Naive thymus-derived CD4-positive, alpha-beta T cell (primary cell): Measurements from ENCODE around the gene COPG1. TPM values are rescaled to one million over a fixed set of nuclear protein-coding genes. Genes with fewer than 3 reads are reported as not detected.
A peak's percentile ranks its signal among the peaks of the same experiment; 100 is the strongest.

Experiments
- ATAC-seq: fragments of 150-1000 bp; cut with Tn5 transposase; 2 replicates; pipeline ENCODE4 v1.10.0; 2021; ENCODE audit warnings: mild to moderate bottlenecking, moderate library complexity
- CTCF ChIA-PET: fragments of 350-600 bp; sonication (Branson Sonifier 250); formaldehyde crosslinking; loops from one replicate; lab custom pipeline; 2021; ENCODE audit warnings: antibody characterized with exemption; lab: Charles Lee
- POLR2A ChIA-PET: fragments of 350-600 bp; sonication (Branson Sonifier 250); formaldehyde crosslinking; loops from one replicate; lab custom pipeline; 2021; ENCODE audit warnings: antibody characterized with exemption, inconsistent platforms; lab: Charles Lee
- DNase-seq, 9 donors: peaks; one replicate each; pipeline versions ENCODE4 v3.0.0 to v3.0.0-alpha.2; 2020 to 2022; ENCODE audit warnings: mixed read lengths in 1 of 9
- H3K27ac ChIP-seq: one replicate; pipeline ENCODE4 v1.7.0; 2013; ENCODE audit warnings: mild to moderate bottlenecking, low read depth, low read length, moderate library complexity
- H3K27me3 ChIP-seq, 2 donors: one replicate each; pipeline ENCODE4 v1.7.0; 2013; ENCODE audit warnings: low read length in 2 of 2, mild to moderate bottlenecking in 2 of 2, moderate library complexity in 2 of 2; ENCODE audit not compliant: control insufficient read depth in 2 of 2, insufficient read depth in 2 of 2
- H3K36me3 ChIP-seq, 3 experiments: 1 replicate in 2 of 3; 2 replicates in 1 of 3; pipeline ENCODE4 v1.7.0; 2013; ENCODE audit warnings: low read length in 3 of 3, mild to moderate bottlenecking in 3 of 3, moderate library complexity in 1 of 3; ENCODE audit not compliant: insufficient read depth in 3 of 3, control insufficient read depth in 2 of 3
- H3K4me1 ChIP-seq, 2 donors: one replicate each; pipeline ENCODE4 v1.7.0; 2013; ENCODE audit warnings: low read length in 2 of 2, mild to moderate bottlenecking in 2 of 2, moderate library complexity in 1 of 2; ENCODE audit not compliant: control insufficient read depth in 2 of 2, insufficient read depth in 2 of 2
- H3K4me3 ChIP-seq: 2 replicates; pipeline ENCODE4 v1.7.0; 2013; ENCODE audit warnings: mild to moderate bottlenecking, low read length
- H3K9me3 ChIP-seq, 3 experiments: 1 replicate in 2 of 3; 2 replicates in 1 of 3; pipeline ENCODE4 v1.7.0; 2013; ENCODE audit warnings: low read length in 3 of 3; ENCODE audit not compliant: control insufficient read depth in 2 of 3
- H3K27ac Mint-ChIP-seq, 9 donors: one replicate each; pipeline ENCODE4 v1.8.0; 2020 to 2022; ENCODE audit warnings: mixed read lengths in 9 of 9, mild to moderate bottlenecking in 8 of 9, moderate library complexity in 5 of 9, inconsistent platforms in 2 of 9
- H3K27me3 Mint-ChIP-seq, 5 donors: one replicate each; pipeline ENCODE4 v1.8.0; 2021 to 2022; ENCODE audit warnings: mixed read lengths in 5 of 5, mild to moderate bottlenecking in 1 of 5
- H3K36me3 Mint-ChIP-seq, 5 donors: one replicate each; pipeline ENCODE4 v1.8.0; 2020 to 2022; ENCODE audit warnings: mixed read lengths in 5 of 5, mild to moderate bottlenecking in 3 of 5, inconsistent platforms in 1 of 5
- H3K4me1 Mint-ChIP-seq, 7 donors: one replicate each; pipeline ENCODE4 v1.8.0; 2020 to 2022; ENCODE audit warnings: mixed read lengths in 7 of 7, mild to moderate bottlenecking in 3 of 7, inconsistent platforms in 1 of 7
- H3K4me3 Mint-ChIP-seq, 10 donors: one replicate each; pipeline ENCODE4 v1.8.0; 2020 to 2022; ENCODE audit warnings: mild to moderate bottlenecking in 10 of 10, mixed read lengths in 10 of 10, moderate library complexity in 6 of 10, inconsistent platforms in 2 of 10
- H3K9me3 Mint-ChIP-seq, 11 donors: one replicate each; pipeline ENCODE4 v1.8.0; 2020 to 2022; ENCODE audit warnings: mixed read lengths in 11 of 11, mild to moderate bottlenecking in 4 of 11, inconsistent platforms in 1 of 11, moderate library complexity in 1 of 11
- intact Hi-C, 2 donors: fragments of 100-400 bp; cut with micrococcal nuclease; formaldehyde crosslinking; loops; one replicate each; pipeline ENCODE4 v1.15.1; 2023
- polyA plus RNA-seq, 2 donors: library from polyadenylated mRNA; unstranded; fragments of 300-500 nt; fragmentation: Illumina TruSeq; gene quantifications; one replicate each; pipeline ENCODE4 v1.2.3, GENCODE V29; 2021
- total RNA-seq, 6 experiments: library from RNA in 5 of 6; stranded (reverse) in 5 of 6; gene quantifications; 1 replicate in 5 of 6; 2 replicates in 1 of 6; pipeline ENCODE4 v1.2.3 and lab custom pipeline; 2021 to 2026

The COPG1 gene
- total and polyA plus RNA-seq, 7 experiments from 2014 or later = 57.4 to 177 (median 99.8) TPM

DNA sequence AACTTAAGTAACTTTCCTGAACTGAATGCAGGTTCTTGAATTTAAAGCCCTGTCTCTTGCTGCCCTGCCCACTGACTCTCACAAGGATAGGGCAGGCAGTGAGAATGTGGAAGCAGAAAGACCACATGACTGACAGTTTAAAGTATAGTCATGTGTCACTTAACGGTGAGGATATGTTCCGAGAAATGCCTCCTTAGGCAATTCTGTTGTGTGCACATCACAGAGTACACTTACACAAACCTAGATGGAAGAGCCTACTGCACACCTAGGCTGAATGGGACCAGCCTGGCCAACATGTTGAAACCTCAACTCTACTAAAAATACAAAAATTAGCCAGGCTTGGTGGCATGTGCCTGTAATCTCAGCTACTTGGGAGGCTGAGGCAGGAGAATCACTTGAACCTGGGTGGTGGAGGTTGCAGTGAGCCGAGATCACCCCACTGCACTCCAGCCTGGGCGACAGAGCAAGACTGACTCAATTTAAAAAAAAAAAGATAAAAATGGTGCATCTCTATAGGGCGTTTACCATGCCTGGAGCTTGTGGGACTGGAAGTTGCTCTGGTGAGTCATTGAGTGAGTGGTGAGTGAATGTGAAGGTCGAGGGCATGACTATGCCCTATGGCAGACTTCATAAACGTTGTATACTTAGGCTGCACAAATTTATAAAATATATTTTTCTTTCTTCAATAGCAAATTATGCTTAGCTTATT lies 18.9 kb upstream of the COPG1 start:
- no peaks in the 10 kb centered on the region for H3K36me3 ChIP-seq
- Mint-ChIP-seq H3K4me1 (peaks cover 14 to 78% (median 35%) of the 10 kb centered on the region in 7 donors), H3K9me3 (no peaks in the 10 kb centered on the region), H3K36me3 (peaks cover 0 to 6% (median 0%) of the 10 kb centered on the region in 5 donors), H3K27ac (peak overlapping the region in 1 of 9 donors; percentile 92), H3K4me3 (peak overlapping the region in 1 of 10 donors; percentile 81), H3K27me3 (peaks cover 0 to 4% (median 0%) of the 10 kb centered on the region in 5 donors)
- peaks cover 0 to 4% of the 10 kb centered on the region in 2 donors for H3K4me1 ChIP-seq
- ATAC-seq (peak; percentile 71), DNase-seq (peak in 1 of 9 donors; percentile 42)
- ChIA-PET POLR2A (no interaction called here), CTCF (no interaction called here)
- no peaks in the 10 kb centered on the region for H3K27me3 ChIP-seq
- H3K27ac ChIP-seq = no peak overlapping the region
- intact Hi-C loops = loop anchor here in 1 of 2 donors (1.0 kb wide), 1 partner anchor 9 kb away; no protein-coding TSS in a partner anchor
- no peak overlapping the region for H3K4me3 ChIP-seq
- H3K9me3 ChIP-seq = no peaks in the 10 kb centered on the region

- Mint-ChIP-seq H3K4me3 (peak overlapping the region in 1 of 10 donors; percentile 73), H3K27ac (peak overlapping the region in 1 of 9 donors; percentile 78), H3K27me3 (peaks cover 0 to 4% (median 0%) of the 10 kb centered on the region in 5 donors), H3K4me1 (peaks cover 14 to 76% (median 29%) of the 10 kb centered on the region in 7 donors), H3K36me3 (peaks cover 0 to 11% (median 0%) of the 10 kb centered on the region in 5 donors), H3K9me3 (no peaks in the 10 kb centered on the region)
- Histone ChIP-seq H3K4me3 (no peak overlapping the region), H3K36me3 (no peaks in the 10 kb centered on the region), H3K4me1 (no peaks in the 10 kb centered on the region), H3K27ac (no peak overlapping the region), H3K27me3 (no peaks in the 10 kb centered on the region), H3K9me3 (no peaks in the 10 kb centered on the region)
- CTCF ChIA-PET = interaction anchor here (0.7 kb wide), 1 partner anchor 612 kb away, joined by 6 read pairs; no protein-coding TSS in a partner anchor
- DNase-seq = no peak
- POLR2A ChIA-PET = no interaction called here
- no peak for ATAC-seq
- intact Hi-C loops = no loop called here
Observed at GRCh38 chr3:129231331-129232119, 17.9 kb upstream of the COPG1 start.

DNA sequence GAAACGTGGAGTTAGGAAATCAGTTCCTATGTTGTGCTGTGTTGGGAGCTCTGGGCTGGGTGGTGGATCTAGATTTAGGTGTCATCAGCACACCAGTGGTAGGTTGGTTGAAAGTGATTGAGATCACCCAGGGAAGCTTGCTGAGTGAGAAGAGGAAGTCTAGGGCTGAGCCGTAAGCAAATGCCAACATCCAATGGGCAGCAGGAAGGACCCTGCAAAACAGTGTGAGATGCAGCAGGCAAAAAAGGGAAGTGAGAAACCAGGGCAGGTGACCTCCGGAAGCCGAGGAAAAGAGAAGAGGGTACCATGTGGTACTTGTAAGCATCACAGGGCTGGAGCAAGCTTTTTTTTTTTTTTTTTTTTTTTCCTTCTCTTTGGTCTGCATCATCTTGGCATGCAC lies 15.9 kb upstream of the COPG1 start:
- Mint-ChIP-seq H3K9me3 (no peaks in the 10 kb centered on the region), H3K4me3 (peak overlapping the region in 2 of 10 donors; percentile 49 to 68), H3K4me1 (peaks cover 12 to 69% (median 18%) of the 10 kb centered on the region in 7 donors), H3K27ac (peak overlapping the region in 2 of 9 donors; percentile 57 to 78), H3K36me3 (peaks cover 0 to 11% (median 0%) of the 10 kb centered on the region in 5 donors), H3K27me3 (peaks cover 0 to 4% (median 0%) of the 10 kb centered on the region in 5 donors)
- H3K4me3 ChIP-seq = no peak overlapping the region
- DNase-seq (no peak), ATAC-seq (peak; percentile 77)
- ChIA-PET CTCF (no interaction called here), POLR2A (interaction anchor here (0.6 kb wide), 1 partner anchor 219 kb away, joined by 3 read pairs; no protein-coding TSS in a partner anchor)
- no peaks in the 10 kb centered on the region for H3K9me3 ChIP-seq
- intact Hi-C loops = no loop called here
- no peak overlapping the region for H3K27ac ChIP-seq
- peaks cover 0 to 1% of the 10 kb centered on the region in 2 donors for H3K4me1 ChIP-seq
- no peaks in the 10 kb centered on the region for H3K27me3 ChIP-seq
- no peaks in the 10 kb centered on the region for H3K36me3 ChIP-seq

DNA sequence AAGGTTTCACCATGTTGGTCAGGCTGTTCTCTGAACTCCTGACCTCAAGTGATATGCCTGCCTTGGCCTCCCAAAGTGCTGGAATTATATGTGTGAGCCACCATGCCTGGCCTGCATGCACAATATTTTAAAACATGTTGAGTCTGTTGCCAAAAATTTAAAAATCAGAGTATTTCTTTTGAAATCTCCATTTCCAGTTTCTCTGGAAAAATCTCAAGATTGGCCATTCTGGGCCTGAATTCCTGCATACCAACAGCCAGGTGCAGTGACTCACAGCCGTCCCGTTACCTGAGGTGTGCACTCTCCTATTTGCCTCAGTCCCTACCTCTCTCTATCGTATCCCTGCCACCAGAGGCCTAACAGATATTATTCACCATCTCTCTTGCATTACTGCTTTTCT lies 15.0 kb upstream of the COPG1 start:
- peaks cover 0 to 4% (median 0%) of the 10 kb centered on the region in 5 donors for H3K27me3 Mint-ChIP-seq
- peak overlapping the region in 3 of 9 donors; percentile 6 to 76 (median 11) for H3K27ac Mint-ChIP-seq
- Histone ChIP-seq H3K4me1 (peaks cover 0 to 3% of the 10 kb centered on the region in 2 donors), H3K36me3 (no peaks in the 10 kb centered on the region), H3K27ac (no peak overlapping the region), H3K27me3 (no peaks in the 10 kb centered on the region), H3K9me3 (no peaks in the 10 kb centered on the region), H3K4me3 (no peak overlapping the region)
- no peak for DNase-seq
- CTCF ChIA-PET = no interaction called here
- peaks cover 8 to 69% (median 16%) of the 10 kb centered on the region in 7 donors for H3K4me1 Mint-ChIP-seq
- H3K4me3 Mint-ChIP-seq = peak overlapping the region in 1 of 10 donors; percentile 32
- peaks cover 0 to 15% (median 0%) of the 10 kb centered on the region in 5 donors for H3K36me3 Mint-ChIP-seq
- POLR2A ChIA-PET = interaction anchor here (0.6 kb wide), 1 partner anchor 220 kb away, joined by 3 read pairs; no protein-coding TSS in a partner anchor
- no peaks in the 10 kb centered on the region for H3K9me3 Mint-ChIP-seq
- intact Hi-C loops = no loop called here
- no peak for ATAC-seq

GRCh38 chr3:129235344-129235917 lies 14.0 kb upstream of the COPG1 start:
- Histone ChIP-seq H3K27me3 (no peaks in the 10 kb centered on the region), H3K9me3 (no peaks in the 10 kb centered on the region), H3K36me3 (no peaks in the 10 kb centered on the region), H3K4me3 (no peak overlapping the region), H3K4me1 (peaks cover 0 to 3% of the 10 kb centered on the region in 2 donors), H3K27ac (no peak overlapping the region)
- no peaks in the 10 kb centered on the region for H3K9me3 Mint-ChIP-seq
- intact Hi-C loops = no loop called here
- CTCF ChIA-PET = no interaction called here
- peaks cover 0 to 19% (median 0%) of the 10 kb centered on the region in 5 donors for H3K36me3 Mint-ChIP-seq
- no peak overlapping the region for H3K4me3 Mint-ChIP-seq
- H3K27me3 Mint-ChIP-seq = peaks cover 0 to 4% (median 0%) of the 10 kb centered on the region in 5 donors
- H3K4me1 Mint-ChIP-seq = peaks cover 14 to 69% (median 18%) of the 10 kb centered on the region in 7 donors
- no peak for DNase-seq
- no peak for ATAC-seq
- H3K27ac Mint-ChIP-seq = peak overlapping the region in 1 of 9 donors; percentile 79
- POLR2A ChIA-PET = interaction anchor here (0.6 kb wide), 2 partner anchors 46 to 1113 kb away, joined by 3 read pairs; no protein-coding TSS in a partner anchor
